Lower leg skin (tissue), 3 donors: ENCODE results near the gene ZNF76.

Experiments used
- CTCF ChIP-seq, 3 donors: fragments of 450-650 bp; IDR thresholded peaks; one replicate each; pipeline ENCODE4 v1.5.1; 2016; ENCODE audit warnings: antibody characterized with exemption in 3 of 3, mild to moderate bottlenecking in 3 of 3, moderate library complexity in 2 of 3
- POLR2A ChIP-seq, 2 donors: fragments of 450-650 bp; IDR thresholded peaks; one replicate each; pipeline ENCODE4 v1.6.1; 2016 to 2017; ENCODE audit warnings: antibody characterized with exemption in 2 of 2, mild to moderate bottlenecking in 1 of 2, moderate library complexity in 1 of 2

- no peak for TF ChIP-seq POLR2A (IDR thresholded peaks at IDR 0.05)
- TF ChIP-seq CTCF (IDR thresholded peaks at IDR 0.05), result no peak
These were observed 36.1 kb upstream of the ZNF76 start for GRCh38 chr6:35223396-35223795.
